SKM-1 (cell line): ENCODE results near the gene PAN3.

Source experiments
- DNase-seq: peaks from one replicate; lab custom pipeline; 2025; ENCODE audit not compliant: unreplicated experiment; lab: John Stamatoyannopoulos, UW

Gene PAN3

GRCh38 chr13:28138012-28138755, at the start of gene PAN3:
TSS of gene PAN3 (plus strand) at chr13:28138545. CDS start at chr13:28138658, 113 bp downstream.
- peak; percentile 75 for DNase-seq

DNA sequence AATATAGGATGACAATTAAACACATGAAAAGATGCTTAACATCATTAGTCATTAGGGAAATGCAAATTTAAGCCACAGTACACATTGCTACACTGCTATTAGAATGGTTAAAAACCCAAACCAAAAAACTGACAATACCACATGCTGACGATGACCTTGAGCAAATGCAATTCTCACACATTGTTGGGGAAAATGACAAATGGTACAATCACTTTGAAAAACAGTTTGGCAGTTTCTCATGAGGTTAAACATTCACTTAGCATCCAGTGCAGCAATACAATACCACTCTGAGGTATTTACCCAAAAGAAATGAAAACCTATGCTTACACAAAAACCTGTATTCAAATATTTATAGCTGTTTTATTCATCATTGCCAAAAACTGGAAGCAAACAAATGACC, 49.3 kb upstream of the PAN3 start:
- no peak for DNase-seq

DNA sequence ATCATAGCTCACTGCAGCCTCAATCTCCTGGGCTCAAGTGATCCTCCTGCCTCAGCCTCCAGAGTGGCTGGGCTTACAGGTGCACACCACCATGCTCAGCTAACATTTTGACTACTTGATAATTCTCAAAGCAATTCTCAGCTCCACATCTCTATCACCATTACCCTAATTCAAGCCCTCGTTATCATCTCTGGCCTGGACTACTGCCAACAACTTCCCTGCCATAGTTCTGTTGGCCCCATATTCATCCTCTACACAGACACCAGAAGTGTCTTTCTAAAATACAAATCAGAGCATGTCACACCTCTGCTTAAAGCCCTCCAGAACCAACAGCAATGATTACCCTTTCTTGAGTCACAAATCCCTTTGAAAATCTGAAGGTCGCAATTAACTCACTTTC, 45.9 kb upstream of the PAN3 start:
- DNase-seq, result no peak

GRCh38 chr13:28093881-28094280, 44.5 kb upstream of the PAN3 start:
- DNase-seq, result no peak

GRCh38 chr13:28094306-28094705, 44.0 kb upstream of the PAN3 start:
- DNase-seq, result peak; percentile 51

- no peak for DNase-seq
Observed at GRCh38 chr13:28097503-28097902, 40.8 kb upstream of the PAN3 start.

GRCh38 chr13:28099396-28100149, 38.8 kb upstream of the PAN3 start:
- no peak for DNase-seq

DNA sequence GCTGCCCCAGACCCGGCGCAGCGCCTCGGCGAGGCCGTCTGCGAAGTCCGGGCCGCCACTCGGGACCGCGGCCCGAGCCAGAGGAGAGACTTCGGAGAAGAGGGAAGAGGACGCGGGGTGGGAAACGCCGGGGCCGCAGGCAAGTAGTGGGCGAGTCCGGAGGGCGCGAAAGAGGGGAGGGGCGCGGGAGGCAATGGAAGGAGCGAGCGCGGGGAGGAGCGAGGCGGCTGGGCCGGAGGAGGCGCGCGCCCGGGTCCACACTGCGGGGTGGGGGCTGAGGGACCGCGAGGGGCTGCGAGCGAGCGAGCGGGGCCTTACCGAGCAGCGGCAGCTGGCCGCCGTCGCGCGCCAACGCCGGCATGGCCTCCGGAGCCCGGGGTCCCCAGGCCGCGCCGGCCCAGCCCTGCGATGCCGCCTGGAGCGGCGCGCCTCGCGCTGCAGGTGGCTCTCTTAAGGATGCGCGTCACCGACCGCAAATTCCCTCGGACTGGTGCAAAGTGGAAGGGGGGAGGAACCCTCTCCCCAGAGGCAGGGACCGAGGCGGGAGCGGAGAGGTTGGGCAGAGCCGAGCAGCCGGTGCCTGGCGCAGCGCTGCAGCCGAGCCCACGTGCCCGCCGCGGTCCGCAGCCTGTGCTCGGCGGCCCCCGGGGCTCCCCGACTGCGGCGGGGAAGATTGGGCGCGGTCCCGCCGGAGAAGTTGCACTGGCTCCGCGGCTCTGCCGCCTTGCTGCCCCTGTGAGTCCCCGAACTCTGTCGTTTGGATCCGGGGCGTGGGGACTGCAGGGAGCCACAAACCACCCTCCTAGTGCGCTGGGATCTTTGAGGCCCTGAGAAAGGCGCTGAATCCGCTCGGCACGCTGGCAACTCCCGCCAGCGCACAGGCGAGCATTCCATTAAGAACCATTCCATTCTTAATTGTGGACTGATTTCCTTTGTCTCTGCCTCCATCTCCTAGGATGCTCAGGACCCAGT, 37.9 kb upstream of the PAN3 start, which contains the start of gene FLT3:
Gene FLT3 (minus strand): TSS at position 427 of the 972 bp plus-strand sequence. CDS start 66 bp downstream, at position 361.
- DNase-seq, result peak; percentile 63

- DNase-seq, result peak; percentile 41
Observed at GRCh38 chr13:28101886-28102285, 36.5 kb upstream of the PAN3 start.

- DNase-seq, result no peak
Observed at GRCh38 chr13:28106976-28107375, 31.4 kb upstream of the PAN3 start.

- no peak for DNase-seq
Observed at GRCh38 chr13:28110414-28110813, 27.9 kb upstream of the PAN3 start.

GRCh38 chr13:28116736-28117135, 21.6 kb upstream of the PAN3 start:
- no peak for DNase-seq

- DNase-seq, result no peak
Observed at GRCh38 chr13:28117689-28118377, 20.5 kb upstream of the PAN3 start.

- DNase-seq, result no peak
Observed at GRCh38 chr13:28120317-28120716, 18.0 kb upstream of the PAN3 start.

GRCh38 chr13:28121224-28121623, 17.1 kb upstream of the PAN3 start:
- DNase-seq, result no peak

GRCh38 chr13:28128030-28128429, 10.3 kb upstream of the PAN3 start:
- DNase-seq, result no peak

DNA sequence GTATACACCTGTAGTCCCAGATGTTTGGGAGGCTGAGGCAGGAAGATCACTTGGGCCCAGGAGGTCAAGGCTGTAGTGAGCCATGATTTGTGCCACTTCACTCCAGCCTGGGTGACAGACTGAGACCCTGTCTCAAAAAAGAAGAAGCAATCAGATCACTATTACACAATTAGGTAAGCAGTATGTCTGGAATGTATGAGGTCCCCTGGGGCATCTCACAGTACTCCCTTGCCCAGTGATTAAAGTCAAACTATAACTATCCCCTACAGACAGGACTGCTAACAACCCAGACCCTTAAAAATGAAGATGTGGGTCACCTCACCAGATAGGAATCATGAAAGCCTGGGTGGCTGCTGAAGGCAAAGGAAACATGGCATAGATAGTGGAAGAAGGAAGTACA, 9.4 kb upstream of the PAN3 start:
- DNase-seq, result peak; percentile 38

GRCh38 chr13:28129911-28130693, 8.2 kb upstream of the PAN3 start:
- no peak for DNase-seq

DNA sequence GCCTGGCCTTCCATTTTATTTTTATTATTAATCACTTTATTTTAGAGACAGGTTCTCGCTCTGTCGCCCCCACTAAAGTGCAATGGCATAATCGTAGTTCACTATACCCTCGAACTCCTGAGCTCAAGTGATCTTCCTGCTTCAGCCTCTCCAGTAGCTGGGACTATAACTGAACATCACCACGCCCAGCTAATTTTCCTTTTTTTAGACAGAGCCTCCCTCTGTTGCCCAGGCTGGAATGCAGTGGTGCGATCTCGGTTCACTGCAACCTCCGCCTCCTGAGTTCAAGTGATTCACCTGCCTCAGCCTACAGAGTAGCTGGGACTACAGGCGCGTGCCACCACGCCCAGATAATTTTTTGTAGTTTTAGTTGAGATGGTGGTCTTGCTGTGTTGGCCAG, 6.7 kb upstream of the PAN3 start:
- DNase-seq, result no peak

GRCh38 chr13:28136916-28137315, 1.4 kb upstream of the PAN3 start:
- DNase-seq, result no peak
